Measurements from ENCODE around the gene PRSS33.

Gene PRSS33

DNA sequence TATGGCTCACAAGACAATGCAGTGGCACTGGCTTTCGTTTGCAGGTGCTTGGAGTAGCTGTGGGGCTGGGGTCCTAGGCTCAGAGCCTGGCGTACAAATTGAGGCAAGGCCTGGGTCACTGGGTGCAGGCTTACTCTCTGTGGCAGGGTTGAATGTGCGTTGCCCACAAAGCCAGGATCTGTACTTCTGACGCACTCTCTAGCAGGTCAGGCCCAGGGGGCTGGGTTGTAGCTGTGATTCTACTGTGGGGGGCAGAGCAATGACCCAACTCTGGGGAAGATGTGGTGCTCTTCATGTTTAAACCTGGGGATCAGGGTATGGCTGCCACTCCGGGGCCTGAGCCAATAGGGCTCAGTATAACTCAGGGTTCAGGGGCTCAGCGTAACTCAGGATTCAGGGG, 23.3 kb upstream of the PRSS33 start:
- no peak overlapping the region for H3K4me3 ChIP-seq (ENCODE audit: low read depth, low read length)
- no peaks in the 10 kb centered on the region for H3K4me1 ChIP-seq (ENCODE audit: control insufficient read depth, insufficient read depth, low read length)
- no peak overlapping the region for H3K9ac ChIP-seq (ENCODE audit: low read depth, low read length)
- no peaks in the 10 kb centered on the region for H3K36me3 ChIP-seq (ENCODE audit: control insufficient read depth, insufficient read depth, low read length)
- no peak overlapping the region for H3K27ac ChIP-seq (ENCODE audit: low read depth, low read length)
- H3K9me3 ChIP-seq (ENCODE audit: control insufficient read depth, insufficient read depth, low read length): no peaks in the 10 kb centered on the region
- no peaks in the 10 kb centered on the region for H3K27me3 ChIP-seq (ENCODE audit: control insufficient read depth, insufficient read depth, low read length)

DNA sequence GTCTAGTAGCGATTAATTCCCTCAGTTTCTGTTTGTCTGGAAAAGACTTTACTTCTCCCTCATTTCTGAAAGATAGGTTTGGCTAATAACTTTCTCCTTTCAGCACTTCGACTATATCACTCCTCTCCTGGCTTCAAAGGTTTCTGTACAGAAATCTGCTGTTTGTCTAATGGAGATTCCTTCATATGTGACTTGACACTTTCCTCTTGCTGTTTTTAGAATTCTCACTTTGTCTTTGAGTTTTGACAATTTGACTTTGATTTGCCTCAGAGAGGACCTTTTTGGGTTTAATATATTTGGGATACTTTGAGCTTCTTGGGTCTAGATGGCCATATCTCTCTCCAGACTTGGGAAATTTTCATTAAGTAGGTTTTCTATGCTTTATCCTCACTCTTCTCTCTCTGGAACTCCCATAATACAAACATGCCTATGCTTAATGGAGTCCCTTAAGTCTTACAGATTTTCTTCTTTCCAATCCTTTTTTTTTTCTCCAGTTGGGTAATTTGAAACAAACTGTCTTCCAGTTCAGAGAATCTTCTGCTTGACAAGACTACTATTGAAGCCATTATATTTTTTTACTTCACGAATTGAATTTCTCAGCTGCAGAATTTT, 21.9 kb upstream of the PRSS33 start:
- H3K9me3 ChIP-seq (ENCODE audit: control insufficient read depth, insufficient read depth, low read length): no peaks in the 10 kb centered on the region
- no peak overlapping the region for H3K27ac ChIP-seq (ENCODE audit: low read depth, low read length)
- no peak overlapping the region for H3K4me3 ChIP-seq (ENCODE audit: low read depth, low read length)
- no peaks in the 10 kb centered on the region for H3K4me1 ChIP-seq (ENCODE audit: control insufficient read depth, insufficient read depth, low read length)
- H3K9ac ChIP-seq (ENCODE audit: low read depth, low read length): no peak overlapping the region
- H3K27me3 ChIP-seq (ENCODE audit: control insufficient read depth, insufficient read depth, low read length): no peaks in the 10 kb centered on the region
- no peaks in the 10 kb centered on the region for H3K36me3 ChIP-seq (ENCODE audit: control insufficient read depth, insufficient read depth, low read length)

DNA sequence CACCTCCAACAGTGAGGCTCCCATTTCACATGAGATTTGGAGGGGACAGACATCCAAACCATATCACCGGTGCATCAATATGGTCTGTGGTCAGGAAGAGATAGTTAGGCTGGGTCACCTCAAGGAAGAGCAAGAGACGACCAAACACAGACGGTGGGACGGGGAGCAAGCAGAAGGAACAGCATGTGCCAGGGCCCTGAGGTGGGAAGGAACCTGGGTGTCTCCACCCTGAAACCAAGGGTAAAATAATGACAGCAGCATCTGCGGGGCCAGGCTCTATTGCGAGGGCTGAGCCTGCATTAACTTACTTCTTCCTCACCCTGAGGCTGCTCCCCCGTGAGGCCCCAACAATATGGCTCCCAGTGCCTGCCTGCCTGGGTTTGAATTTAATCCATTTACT, 20.8 kb upstream of the PRSS33 start:
- peaks cover 4% of the 10 kb centered on the region; the same call in 1 of the 2 replicates for H3K9me3 ChIP-seq (ENCODE audit: control insufficient read depth, insufficient read depth, low read length)
- H3K36me3 ChIP-seq (ENCODE audit: control insufficient read depth, insufficient read depth, low read length): no peaks in the 10 kb centered on the region
- H3K27me3 ChIP-seq (ENCODE audit: control insufficient read depth, insufficient read depth, low read length): no peaks in the 10 kb centered on the region
- H3K4me1 ChIP-seq (ENCODE audit: control insufficient read depth, insufficient read depth, low read length): no peaks in the 10 kb centered on the region
- H3K27ac ChIP-seq (ENCODE audit: low read depth, low read length): no peak overlapping the region
- no peak overlapping the region for H3K9ac ChIP-seq (ENCODE audit: low read depth, low read length)
- H3K4me3 ChIP-seq (ENCODE audit: low read depth, low read length): no peak overlapping the region

DNA sequence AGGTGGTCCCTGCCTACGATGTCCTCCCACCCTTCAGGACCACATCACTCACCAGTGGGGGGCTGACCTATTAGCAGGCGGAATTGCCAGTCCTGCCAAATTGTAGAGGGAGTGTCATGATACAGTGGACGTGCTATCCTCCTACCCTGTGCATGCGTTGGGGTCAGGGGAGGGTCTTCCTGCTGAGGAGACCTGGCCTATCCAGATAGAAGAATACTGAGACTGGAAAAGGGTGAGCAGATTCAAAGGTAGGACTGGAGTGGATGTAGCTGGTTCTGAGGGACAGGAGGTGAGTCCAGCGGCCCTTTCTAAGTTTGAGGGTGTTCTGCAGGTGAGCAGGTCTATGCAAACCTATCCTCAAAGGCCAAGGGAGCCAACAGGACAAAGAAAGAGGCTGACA, 18.9 kb upstream of the PRSS33 start:
- no peak overlapping the region for H3K9ac ChIP-seq (ENCODE audit: low read depth, low read length)
- no peak overlapping the region for H3K27ac ChIP-seq (ENCODE audit: low read depth, low read length)
- no peaks in the 10 kb centered on the region for H3K27me3 ChIP-seq (ENCODE audit: control insufficient read depth, insufficient read depth, low read length)
- no peaks in the 10 kb centered on the region for H3K36me3 ChIP-seq (ENCODE audit: control insufficient read depth, insufficient read depth, low read length)
- H3K4me1 ChIP-seq (ENCODE audit: control insufficient read depth, insufficient read depth, low read length): no peaks in the 10 kb centered on the region
- H3K9me3 ChIP-seq (ENCODE audit: control insufficient read depth, insufficient read depth, low read length): peaks cover 4% of the 10 kb centered on the region; the same call in 1 of the 2 replicates
- no peak overlapping the region for H3K4me3 ChIP-seq (ENCODE audit: low read depth, low read length)

DNA sequence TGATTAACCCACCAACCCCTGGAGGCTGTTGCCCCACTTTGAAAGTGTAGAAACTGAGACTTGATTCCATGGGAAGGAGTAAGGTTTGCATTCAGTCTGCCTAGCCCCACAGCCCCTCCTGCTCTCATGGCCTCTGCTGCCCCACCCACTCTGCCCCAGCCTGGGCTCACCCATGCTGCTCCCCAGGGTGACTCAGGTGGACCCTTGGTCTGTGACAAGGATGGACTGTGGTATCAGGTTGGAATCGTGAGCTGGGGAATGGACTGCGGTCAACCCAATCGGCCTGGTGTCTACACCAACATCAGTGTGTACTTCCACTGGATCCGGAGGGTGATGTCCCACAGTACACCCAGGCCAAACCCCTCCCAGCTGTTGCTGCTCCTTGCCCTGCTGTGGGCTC, 17.4 kb upstream of the PRSS33 start:
- Histone ChIP-seq H3K4me3 (ENCODE audit: low read depth, low read length) (no peak overlapping the region), H3K9ac (ENCODE audit: low read depth, low read length) (no peak overlapping the region), H3K36me3 (ENCODE audit: control insufficient read depth, insufficient read depth, low read length) (no peaks in the 10 kb centered on the region), H3K9me3 (ENCODE audit: control insufficient read depth, insufficient read depth, low read length) (peaks cover 4% of the 10 kb centered on the region; the same call in 1 of the 2 replicates), H3K27ac (ENCODE audit: low read depth, low read length) (no peak overlapping the region), H3K27me3 (ENCODE audit: control insufficient read depth, insufficient read depth, low read length) (no peaks in the 10 kb centered on the region), H3K4me1 (ENCODE audit: control insufficient read depth, insufficient read depth, low read length) (no peaks in the 10 kb centered on the region)

DNA sequence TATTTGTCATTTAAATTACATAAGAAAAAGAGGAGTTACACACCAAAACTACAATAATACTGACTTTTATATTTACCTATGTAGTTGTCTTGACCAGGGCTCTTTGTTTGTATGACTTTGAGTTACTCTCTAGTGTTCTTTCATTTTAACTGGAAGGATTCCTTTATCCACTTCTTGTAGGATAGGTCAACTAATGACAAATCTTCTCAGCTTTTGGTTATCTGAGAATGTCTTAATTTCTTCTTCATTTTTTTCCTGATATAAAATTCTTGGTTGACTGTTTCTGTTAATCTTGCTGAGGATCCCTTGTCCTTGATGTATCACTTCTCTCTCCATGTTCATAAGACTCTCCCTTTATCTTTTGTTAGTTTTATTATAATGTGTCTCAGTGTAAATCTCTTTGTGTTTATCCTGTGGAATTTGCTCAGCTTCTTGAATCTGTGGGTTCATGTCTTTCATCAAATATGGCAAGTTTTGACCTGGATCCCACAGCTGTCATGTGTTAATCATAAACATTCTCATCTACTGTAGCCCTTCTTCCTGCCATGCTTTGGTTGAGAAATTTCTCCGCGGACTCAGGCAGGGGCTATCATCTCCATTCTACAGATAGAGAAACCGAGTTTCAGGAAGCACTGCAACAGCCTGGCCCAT, 16.3 kb upstream of the PRSS33 start:
- Histone ChIP-seq H3K27me3 (ENCODE audit: control insufficient read depth, insufficient read depth, low read length) (no peaks in the 10 kb centered on the region), H3K27ac (ENCODE audit: low read depth, low read length) (no peak overlapping the region), H3K4me1 (ENCODE audit: control insufficient read depth, insufficient read depth, low read length) (no peaks in the 10 kb centered on the region), H3K36me3 (ENCODE audit: control insufficient read depth, insufficient read depth, low read length) (no peaks in the 10 kb centered on the region), H3K9me3 (ENCODE audit: control insufficient read depth, insufficient read depth, low read length) (peaks cover 4% of the 10 kb centered on the region; the same call in 1 of the 2 replicates), H3K4me3 (ENCODE audit: low read depth, low read length) (no peak overlapping the region), H3K9ac (ENCODE audit: low read depth, low read length) (no peak overlapping the region)

DNA sequence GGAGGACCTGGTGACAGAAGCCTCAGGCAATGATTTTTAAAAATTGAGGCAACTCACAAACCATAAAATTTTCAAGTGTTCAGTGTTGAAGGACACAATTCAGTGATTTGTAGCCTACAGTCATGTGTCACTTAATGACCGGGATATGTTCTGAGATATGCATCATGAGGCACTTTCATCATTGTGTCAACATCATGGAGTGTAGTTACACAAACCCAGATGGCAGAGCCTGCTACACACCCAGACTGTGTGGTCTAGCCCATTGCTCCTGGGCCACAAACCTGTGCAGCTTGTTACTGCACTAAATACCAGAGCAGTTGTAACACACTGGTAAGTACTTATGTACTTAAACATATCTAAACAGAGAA, 12.5 kb upstream of the PRSS33 start:
- Histone ChIP-seq H3K27ac (ENCODE audit: low read depth, low read length) (no peak overlapping the region), H3K36me3 (ENCODE audit: control insufficient read depth, insufficient read depth, low read length) (no peaks in the 10 kb centered on the region)

DNA sequence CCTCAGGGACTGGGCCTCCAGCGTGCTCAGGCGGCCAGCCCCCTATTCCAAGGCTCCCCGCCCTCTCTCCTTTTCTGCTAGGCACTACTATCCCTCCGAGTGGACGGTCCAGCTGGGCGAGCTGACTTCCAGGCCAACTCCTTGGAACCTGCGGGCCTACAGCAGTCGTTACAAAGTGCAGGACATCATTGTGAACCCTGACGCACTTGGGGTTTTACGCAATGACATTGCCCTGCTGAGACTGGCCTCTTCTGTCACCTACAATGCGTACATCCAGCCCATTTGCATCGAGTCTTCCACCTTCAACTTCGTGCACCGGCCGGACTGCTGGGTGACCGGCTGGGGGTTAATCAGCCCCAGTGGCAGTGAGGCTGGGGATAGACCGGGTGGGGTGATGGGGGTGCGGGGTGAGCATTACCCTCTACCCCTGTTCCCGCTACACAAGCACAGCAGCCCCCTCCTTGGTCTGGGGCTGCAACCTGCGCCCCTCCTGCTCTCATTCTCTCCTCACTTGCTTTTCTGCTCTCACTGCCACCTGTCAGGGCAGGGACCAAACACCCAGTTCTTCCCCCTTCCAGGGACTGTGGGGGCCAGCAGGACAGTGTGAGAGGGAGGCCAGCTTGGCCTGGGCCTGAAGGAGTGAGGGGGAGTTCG, 12.0 kb upstream of the PRSS33 start:
- Histone ChIP-seq H3K4me3 (ENCODE audit: low read depth, low read length) (no peak overlapping the region), H3K9me3 (ENCODE audit: control insufficient read depth, insufficient read depth, low read length) (peaks cover 4% of the 10 kb centered on the region; the same call in 1 of the 2 replicates), H3K36me3 (ENCODE audit: control insufficient read depth, insufficient read depth, low read length) (no peaks in the 10 kb centered on the region), H3K27me3 (ENCODE audit: control insufficient read depth, insufficient read depth, low read length) (no peaks in the 10 kb centered on the region), H3K4me1 (ENCODE audit: control insufficient read depth, insufficient read depth, low read length) (no peaks in the 10 kb centered on the region), H3K27ac (ENCODE audit: low read depth, low read length) (no peak overlapping the region), H3K9ac (ENCODE audit: low read depth, low read length) (no peak overlapping the region)

More for the DNA sequence above, 12.5 kb upstream of the PRSS33 start:
- Histone ChIP-seq H3K9ac (ENCODE audit: low read depth, low read length) (no peak overlapping the region), H3K4me1 (ENCODE audit: control insufficient read depth, insufficient read depth, low read length) (no peaks in the 10 kb centered on the region), H3K27me3 (ENCODE audit: control insufficient read depth, insufficient read depth, low read length) (no peaks in the 10 kb centered on the region), H3K4me3 (ENCODE audit: low read depth, low read length) (no peak overlapping the region), H3K9me3 (ENCODE audit: control insufficient read depth, insufficient read depth, low read length) (peaks cover 4% of the 10 kb centered on the region; the same call in 1 of the 2 replicates)

DNA sequence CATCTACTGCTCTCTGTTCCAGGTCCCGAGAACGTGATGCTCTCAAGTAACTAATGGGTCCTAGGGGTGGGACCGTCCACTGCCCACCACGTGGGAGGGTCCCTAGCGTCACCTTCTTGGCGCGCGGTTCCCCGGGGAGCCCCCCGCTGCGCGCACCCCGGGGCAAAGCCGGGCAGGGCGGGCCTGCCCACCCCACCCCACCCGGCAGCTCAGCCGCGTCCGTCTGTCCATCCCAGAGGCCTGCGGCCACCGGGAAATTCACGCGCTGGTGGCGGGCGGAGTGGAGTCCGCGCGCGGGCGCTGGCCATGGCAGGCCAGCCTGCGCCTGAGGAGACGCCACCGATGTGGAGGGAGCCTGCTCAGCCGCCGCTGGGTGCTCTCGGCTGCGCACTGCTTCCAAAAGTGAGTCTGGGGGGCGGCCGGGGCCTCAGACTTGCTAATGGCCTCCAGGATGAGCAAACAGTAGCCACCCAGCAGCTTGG, 11.4 kb upstream of the PRSS33 start:
- Histone ChIP-seq H3K9me3 (ENCODE audit: control insufficient read depth, insufficient read depth, low read length) (peaks cover 4% of the 10 kb centered on the region; the same call in 1 of the 2 replicates), H3K36me3 (ENCODE audit: control insufficient read depth, insufficient read depth, low read length) (no peaks in the 10 kb centered on the region), H3K27ac (ENCODE audit: low read depth, low read length) (no peak overlapping the region), H3K27me3 (ENCODE audit: control insufficient read depth, insufficient read depth, low read length) (no peaks in the 10 kb centered on the region), H3K4me3 (ENCODE audit: low read depth, low read length) (no peak overlapping the region), H3K9ac (ENCODE audit: low read depth, low read length) (no peak overlapping the region), H3K4me1 (ENCODE audit: control insufficient read depth, insufficient read depth, low read length) (no peaks in the 10 kb centered on the region)

DNA sequence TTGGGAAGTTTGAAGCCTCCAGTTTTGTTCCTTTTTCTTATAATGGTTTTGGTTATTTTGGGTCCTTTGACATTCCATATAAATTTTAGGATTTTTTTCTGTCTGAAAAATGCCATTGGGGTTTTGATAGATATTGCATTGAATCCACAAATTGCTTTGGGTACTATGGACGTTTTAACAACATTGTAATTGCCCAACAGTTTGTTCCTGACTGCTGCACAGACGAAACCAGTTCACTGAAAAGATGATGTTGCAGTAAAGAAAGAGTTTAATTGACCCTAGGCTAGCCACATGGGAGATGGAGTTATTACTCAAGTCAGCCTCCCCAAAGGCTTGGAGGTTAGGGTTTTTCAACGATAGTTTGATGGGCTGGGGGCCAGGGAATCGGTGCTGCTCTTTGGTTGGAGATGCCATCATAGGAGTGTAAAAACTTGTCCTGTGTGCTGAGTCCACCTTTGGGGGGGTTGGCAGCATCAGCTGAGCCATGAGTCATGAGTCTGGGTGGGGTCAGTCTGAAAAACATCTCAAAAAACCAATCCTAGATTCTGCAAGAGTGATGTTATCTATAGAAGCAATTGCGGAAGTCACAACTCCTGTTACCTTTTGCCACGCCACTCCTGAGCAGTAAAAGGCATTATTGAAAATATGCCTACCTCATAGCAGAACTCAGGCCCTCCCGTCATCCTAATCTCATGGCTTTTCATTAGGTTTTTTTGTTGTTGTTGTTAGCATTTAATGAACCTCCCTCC, 8.2 kb upstream of the PRSS33 start:
- Histone ChIP-seq H3K4me1 (ENCODE audit: control insufficient read depth, insufficient read depth, low read length) (no peaks in the 10 kb centered on the region), H3K9me3 (ENCODE audit: control insufficient read depth, insufficient read depth, low read length) (no peaks in the 10 kb centered on the region), H3K27me3 (ENCODE audit: control insufficient read depth, insufficient read depth, low read length) (no peaks in the 10 kb centered on the region), H3K27ac (ENCODE audit: low read depth, low read length) (no peak overlapping the region), H3K36me3 (ENCODE audit: control insufficient read depth, insufficient read depth, low read length) (no peaks in the 10 kb centered on the region), H3K4me3 (ENCODE audit: low read depth, low read length) (no peak overlapping the region), H3K9ac (ENCODE audit: low read depth, low read length) (no peak overlapping the region)
